GM19468 (cell line): ENCODE results near the gene GPR22.

Experiments
- ATAC-seq: cut with Tn5 transposase; IDR thresholded peaks from one replicate; pipeline ENCODE4 v1.9.1; 2021; ENCODE audit warnings: mild to moderate bottlenecking, moderate library complexity, moderate number of reproducible peaks; ENCODE audit not compliant: unreplicated experiment; ENCODE audit errors: extremely low read depth

The GPR22 gene, protein sequence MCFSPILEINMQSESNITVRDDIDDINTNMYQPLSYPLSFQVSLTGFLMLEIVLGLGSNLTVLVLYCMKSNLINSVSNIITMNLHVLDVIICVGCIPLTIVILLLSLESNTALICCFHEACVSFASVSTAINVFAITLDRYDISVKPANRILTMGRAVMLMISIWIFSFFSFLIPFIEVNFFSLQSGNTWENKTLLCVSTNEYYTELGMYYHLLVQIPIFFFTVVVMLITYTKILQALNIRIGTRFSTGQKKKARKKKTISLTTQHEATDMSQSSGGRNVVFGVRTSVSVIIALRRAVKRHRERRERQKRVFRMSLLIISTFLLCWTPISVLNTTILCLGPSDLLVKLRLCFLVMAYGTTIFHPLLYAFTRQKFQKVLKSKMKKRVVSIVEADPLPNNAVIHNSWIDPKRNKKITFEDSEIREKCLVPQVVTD

DNA sequence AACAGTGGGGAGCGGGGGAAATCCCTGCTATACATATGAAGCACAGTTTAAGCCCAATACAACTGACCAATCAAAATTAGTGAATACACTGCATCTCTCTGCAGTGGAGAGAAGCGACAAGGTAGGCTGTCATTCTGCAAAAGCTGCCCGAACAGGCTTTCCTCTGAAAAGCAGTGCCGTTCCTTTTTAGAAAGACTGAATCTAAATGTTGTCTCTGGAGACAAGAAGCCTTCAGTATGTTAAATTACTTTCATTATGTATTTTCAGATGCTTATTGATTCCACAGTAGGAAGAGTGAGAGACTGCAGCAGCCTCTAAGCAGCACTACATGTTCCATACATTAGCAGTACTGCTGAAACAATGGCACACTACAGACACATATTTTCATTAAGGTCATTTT, at the start of gene GPR22:
Gene GPR22, plus strand, starts transcription at position 129 of the 400 bp plus-strand sequence. CDS start 4,004 bp downstream, outside the sequence.
- no peak for ATAC-seq

DNA sequence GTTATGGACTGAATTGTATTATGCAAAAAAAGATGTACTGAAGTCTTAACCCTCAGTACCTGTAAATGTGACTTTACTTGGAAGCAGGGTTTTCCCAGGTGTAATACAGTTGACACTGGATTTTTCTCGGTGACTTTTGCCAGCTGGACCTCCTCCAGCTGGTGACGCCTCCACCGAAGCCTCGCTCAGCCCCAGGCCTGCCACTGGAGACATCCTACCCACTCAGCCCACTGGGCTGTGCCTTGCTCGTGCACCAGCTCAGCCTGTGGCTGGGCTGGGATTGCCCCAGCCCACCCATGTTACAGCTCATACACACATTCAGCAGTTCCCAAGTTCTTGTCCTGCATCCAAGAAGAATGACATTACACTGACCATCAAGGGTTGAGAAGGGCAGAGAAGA, 42.4 kb upstream of the GPR22 start:
- no peak for ATAC-seq

DNA sequence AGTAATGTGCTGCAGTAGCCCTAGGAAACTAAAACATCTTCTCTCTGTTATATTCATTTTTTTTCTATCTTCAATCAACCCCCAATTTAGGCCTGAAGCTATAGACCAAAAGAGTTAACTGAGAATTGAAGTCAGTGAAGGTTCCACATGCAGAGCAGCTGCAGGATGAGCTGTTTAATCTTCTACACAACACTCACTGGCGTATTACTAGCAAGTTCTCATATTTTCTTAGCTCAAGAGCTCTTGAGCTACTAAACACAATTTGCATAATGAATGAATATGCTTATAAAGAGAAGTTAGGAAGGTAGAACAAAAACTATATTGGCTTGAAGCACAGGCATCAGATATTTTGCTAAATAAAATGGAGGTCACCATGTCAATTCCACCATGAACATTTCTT, 41.2 kb upstream of the GPR22 start:
- no peak for ATAC-seq

DNA sequence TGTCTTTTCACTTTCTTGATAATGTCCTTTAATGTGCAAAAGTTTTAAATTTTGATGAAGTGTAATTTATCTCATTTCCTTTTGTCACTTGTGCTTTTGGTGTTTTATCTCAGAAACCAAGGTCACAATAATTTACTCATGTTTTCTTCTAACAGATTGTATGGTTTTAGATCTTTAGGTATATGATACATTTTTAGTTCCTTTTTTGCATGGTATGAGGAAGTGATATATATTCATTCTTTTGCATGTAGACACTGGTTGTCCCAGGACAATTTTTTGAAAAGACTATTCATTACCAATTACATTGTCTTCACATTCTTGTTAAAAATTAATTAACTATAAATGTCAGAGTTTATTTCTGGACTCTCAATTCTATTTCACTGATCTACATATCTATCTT, 39.8 kb upstream of the GPR22 start:
- no peak for ATAC-seq

DNA sequence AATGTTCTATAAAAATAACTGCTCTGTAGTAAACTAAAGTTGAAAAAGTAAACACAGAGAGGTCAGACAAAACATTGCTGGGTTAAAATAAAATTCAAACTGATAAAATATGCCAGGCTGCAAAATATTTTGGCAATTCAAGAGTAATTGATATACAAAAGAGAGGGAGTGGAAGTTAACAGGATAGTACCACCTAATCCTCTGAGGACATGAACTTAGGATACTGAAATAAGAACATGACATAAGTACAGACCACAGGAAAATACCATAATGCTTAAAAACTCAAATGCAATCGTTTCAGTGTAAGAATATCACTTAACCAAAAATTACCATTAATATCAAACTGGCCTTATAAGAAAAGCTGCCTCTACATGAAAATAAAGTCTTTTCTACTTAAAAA, 37.6 kb upstream of the GPR22 start:
- no peak for ATAC-seq

DNA sequence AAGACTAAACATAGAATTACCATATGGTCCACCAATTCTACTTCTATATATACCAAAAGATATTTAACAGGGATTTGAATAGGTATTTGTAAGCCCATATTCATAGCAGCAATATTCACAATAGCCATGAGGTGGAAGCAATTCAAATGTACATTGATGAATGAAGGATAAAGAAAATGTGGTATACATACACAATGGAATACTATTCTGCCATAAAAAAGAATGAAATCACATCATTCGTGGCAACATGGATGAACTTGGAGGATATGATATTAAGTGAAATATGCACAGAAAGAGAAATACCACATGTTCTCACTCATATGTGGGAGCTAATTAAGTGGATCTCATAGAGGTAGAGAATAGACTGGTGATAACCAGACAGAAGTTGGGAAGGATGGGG, 34.1 kb upstream of the GPR22 start:
- ATAC-seq: no peak

DNA sequence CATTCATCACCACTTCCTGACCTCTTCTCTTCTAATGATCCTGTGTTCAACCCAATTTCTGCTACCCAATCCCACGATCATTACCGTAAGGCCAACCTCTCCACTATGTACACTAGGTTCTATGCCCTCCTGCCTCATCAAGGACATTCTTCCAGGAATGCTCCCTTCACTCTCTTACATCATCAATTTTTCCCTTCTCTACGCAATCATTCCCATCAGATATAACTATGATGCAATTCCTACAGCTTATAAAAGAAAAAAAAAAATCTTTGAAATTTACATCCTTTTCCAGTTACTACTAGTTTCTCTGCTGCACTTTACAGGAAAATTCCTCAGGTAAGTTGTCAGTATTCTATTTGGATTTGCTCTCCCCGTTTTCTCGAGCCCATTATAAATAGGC, 30.8 kb upstream of the GPR22 start:
- no peak for ATAC-seq

DNA sequence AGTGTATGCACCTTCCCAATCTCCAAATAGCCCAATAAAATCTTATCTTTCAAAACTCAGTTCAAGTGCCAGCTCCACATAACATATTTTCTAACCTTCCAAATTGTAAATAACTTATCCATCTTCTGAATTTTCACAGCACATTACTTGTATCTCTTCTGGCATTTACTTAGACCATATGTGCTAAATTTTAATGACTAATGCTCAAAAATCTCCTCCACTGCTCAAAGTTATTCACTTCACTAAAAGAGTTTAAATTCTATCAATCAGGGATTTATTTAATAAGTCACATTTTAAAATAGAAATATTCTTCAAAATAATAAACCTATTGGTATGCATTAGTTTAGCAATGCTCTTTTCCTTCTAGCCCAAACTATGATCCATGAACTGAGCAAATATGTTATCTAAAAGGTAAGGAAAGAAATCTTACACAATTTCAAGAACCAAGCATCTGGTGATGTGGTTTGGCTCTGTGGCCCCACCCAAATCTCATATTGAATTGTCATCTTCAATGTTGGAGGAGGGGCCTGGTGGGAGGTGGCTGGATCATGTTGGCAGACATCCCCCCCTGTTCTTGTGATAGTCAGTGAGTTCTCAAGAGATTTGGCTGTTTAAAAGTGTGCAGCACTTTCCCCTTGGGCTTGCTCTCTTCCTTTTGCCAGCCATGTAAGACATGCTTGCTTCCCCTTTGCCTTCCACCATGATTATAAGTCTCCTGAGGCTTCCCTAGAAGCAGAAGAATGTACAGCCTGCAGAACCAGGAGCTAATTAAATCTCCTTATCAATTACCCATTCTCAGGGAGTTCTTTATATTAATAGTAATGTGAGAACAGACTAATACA, 28.1 kb upstream of the GPR22 start:
- no peak for ATAC-seq

DNA sequence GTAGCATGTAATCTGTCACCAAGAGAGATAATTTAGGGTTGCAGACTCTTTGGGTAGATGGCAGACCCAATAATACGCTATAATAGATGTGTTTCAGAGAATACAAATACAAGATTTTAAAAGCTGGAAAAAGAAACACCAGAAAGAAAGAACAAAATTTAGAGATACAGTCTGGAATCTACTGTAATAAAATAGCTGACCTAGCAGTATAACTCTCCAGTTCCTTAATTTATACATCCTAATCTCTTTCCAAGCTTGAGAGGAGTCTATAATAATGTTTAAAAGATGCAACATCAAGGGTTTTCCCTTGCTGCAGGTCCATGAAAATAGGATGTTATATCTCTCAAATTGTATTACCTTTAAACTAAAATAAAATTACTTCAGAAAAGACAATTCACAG, 27.2 kb upstream of the GPR22 start:
- ATAC-seq: no peak

DNA sequence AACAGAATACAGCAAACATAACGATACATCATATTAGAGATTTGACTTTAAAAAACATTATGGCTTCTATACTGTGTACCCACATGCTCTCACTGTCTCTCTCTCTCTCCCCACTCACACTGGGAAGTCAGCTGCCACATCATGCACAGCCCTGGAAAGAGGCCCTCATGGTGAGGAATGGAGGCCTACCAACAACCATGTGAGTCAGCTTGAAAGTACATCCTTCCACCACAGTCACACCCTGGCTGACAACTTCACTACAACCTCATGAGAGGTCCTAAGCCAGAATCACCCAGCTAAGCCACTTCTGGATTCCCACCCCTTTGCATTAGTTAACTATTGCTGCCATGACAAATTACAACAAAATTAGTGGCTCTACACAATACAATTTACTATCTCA, 23.3 kb upstream of the GPR22 start:
- ATAC-seq: no peak

DNA sequence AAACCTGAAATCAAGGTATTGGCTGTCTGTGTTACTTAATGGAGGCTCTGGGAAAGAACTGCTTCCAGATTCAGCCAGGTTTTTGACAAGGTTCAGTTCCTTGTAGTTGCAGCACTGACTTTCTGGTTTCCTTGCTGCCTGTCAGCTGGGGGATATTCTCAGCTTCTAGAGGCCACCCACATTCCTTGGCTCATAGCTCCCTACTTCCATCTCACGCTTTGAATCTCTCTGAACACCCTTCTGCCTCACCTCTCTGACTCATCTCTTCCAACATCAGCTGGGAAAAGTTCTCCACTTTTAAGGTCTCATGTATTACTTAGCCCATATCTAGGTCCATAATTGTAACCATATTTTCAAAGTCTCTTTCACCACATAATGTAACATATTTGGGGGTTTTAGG, 22.9 kb upstream of the GPR22 start:
- ATAC-seq: no peak

DNA sequence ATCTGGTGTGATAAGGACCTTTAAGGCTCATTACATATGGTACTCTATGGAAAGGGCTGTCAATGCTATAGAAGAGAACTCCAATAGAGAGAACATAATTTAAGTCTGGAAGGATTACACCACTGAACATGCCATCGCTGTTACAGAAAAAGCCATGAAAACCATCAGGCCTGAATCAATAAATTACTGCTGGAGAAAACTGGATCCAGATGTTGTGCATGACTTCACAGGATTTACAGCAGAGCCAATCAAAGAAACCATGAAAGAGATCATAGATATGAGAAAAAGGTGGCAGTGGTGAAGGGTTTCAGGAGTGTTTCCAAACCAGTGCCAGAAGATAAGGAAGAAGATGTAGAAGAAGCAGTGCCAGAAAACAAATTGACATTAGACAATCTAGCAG, 18.9 kb upstream of the GPR22 start:
- ATAC-seq: no peak

DNA sequence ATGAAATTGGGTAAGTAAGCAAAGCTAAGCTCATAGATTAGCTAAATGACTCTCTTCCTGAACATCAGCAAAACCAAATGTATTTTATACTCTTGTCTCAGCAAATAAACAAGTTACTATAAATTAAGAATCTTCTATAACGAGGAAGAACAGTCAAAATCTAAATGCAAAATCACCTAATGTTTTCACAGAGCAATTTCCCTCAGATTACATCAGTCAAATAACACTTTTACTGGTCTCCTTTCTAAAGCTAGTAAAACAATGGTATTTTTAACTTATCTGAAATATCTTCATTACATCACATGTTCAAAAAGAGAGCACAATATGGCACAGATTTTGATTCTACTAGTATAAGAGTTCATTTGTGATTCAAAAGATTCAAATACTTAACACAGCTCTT, 16.5 kb upstream of the GPR22 start:
- ATAC-seq: no peak

DNA sequence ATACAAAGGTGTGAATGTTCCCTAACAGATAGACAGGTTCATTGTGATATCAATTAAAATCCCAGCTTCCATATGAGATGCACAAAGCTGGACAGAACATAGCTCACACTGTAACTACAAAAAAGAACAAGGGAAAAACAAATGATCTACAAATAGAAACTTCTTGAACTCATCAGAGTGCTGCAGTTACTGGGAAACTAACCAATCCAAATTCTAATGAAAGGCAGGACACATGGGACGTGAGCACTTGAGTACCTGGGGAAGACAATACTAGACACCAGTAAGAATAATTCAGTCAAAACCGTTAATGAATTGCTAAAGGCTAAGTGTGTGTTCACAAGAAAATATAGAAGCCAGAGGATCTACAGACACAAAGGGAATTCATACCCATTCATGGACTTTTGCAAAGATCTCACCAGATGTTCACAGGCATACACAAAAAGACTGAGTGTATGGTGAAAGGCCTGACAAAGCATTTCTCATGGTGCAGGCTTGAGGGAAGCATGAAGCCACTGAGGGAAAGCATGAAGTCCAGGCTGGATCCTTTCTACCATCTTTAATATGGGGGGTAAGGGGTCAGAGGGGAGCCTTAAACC, 7.8 kb upstream of the GPR22 start:
- no peak for ATAC-seq

DNA sequence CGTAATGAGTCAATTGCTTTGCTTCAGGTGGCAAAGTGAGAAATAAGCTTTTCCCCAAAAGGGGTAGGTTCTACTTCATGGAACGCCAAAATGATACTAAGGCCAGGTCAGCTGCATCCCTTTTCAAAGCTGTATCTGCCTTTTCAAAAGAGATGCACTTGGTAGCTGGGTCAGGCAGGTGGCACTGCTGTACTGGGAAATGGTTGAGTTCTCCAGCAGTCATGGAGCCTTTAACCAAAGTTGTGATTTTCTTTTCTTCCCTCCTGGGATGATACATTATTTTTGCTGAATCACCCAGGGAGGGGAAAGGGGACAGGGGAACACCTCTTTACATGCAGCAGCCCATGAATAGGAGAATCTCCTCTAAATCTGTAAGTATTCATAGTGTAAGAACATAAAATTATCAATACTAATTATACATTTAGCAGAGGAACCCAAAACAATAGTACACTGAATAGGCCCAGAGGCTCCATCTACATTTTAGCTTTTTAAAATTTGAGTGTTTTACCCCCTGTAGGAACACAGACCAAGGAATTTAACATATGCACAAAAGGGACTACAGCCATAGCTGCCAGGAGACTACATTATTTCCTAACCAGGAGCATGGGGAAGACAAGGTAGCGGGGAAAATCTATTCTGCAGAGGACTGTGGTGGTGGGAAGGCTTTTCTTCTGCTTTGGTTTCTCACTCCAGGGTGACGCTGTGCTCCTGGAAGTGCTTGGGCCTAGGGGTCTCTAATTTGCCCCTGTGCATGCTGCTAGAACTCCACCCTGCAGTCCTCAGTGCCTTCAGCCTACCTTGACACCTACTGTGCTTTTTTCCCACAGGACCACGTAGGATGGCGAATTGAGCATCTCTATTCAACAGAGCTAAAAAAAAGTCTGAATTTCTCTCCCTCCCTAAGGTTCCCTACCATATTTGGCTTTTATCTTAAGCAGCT, 6.4 kb upstream of the GPR22 start:
- ATAC-seq: no peak

DNA sequence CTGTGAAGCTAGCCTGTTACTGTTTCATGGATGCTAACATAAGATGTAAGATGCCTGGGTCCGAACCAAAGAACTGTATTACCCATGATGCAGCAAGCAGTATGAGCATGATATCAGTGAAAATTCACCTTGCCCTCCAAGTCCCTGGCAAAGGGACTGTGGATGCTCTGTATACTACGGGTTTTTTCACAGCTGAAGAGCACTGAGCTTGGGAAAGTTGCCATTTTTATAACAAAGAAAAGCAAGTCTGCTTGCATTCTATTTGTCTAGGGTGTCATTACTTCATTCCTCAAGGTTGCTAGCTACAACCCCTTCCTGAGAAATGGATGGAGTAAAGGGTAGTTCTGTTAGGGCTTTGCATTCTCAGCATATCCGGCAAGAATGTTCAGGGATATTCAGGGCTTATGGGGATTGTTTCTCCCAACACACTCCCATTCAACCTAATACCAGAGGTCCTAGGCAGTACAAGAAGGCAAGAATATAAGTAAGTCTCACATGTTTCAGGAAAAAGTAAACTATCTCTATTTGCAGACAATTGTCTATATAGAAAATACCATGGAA, 5.1 kb upstream of the GPR22 start:
- ATAC-seq: no peak

DNA sequence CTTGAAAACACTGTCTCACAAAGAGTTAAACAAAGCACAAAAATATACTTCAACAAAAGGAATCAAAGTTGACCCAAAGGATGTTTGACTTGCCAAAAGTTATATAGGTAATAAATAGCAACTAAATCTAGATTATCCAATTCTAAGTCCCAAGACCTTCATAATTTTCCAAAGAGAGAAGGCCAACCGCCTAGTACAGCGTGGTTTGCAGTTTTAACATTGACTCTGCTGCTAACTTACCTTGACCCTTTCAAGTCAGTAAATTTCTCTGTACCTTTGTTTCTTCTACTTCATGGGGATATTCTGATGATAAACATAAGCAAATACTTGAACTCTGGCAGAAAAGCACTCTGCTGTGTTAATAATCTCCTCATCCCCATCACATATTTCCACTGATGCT, 1.9 kb upstream of the GPR22 start:
- ATAC-seq: no peak

DNA sequence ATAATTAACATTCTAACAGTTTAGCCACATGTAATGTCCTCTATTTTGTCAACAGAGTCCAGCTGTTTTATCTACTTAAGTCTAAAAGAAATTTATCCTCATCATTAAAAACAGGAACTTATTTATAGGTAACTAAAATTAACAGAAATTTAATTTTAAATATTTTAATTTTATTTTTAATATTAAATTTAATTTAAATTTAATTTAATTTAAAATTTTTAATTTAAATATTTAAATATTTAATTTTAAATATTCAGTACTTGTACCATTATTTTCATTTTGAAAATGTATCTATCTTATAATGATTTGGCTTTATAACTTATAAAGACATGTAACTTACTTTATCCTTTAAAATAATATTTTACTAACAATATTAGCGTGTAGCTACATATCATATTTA, 1.0 kb upstream of the GPR22 start:
- no peak for ATAC-seq

DNA sequence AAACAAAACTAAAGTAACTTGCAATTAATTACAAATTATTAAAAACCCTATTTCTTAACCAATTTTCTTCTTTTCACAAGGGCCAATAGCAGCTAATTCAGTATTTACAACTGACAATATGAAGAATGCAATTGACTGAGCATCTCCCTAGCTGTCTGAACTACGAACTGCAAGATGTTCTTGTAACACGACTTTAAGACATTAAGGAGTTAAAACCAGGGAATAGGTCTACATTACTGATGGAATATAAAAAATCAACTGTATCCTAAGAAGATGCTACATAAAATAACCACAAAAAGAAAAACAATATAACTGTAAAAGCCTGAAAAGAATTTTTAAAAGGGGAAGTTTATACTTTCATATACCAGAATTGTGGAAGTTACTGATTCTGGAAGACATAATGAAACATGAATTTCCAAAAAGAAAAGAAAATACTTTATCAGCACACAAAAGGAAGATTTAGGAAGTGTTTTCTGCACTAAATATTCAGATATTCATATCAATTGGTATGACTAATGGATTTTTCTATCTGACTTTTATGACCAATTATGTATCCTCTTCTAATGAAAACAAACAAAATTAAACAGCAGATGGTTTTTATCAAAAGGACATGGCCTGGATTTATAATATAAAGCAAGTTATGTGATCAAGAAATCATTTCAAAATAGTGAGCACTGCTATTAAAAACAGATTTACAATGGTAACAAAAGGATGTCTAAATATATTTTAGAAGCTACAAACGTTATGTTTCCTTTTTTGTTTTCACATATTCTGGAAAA, 1.6 kb downstream of the GPR22 start:
- ATAC-seq: no peak
